NB4 (cell line): ENCODE measurements around the gene ATP10A.

ENCODE experiments used
- DNase-seq: peaks from one replicate; pipeline ENCODE4 v3.0.0; 2010; ENCODE audit warnings: low read depth
- H3K4me3 ChIP-seq: one replicate; pipeline ENCODE4 v1.5.1; 2011; ENCODE audit warnings: mild to moderate bottlenecking, low read depth, low read length, moderate library complexity
- CTCF ChIP-seq: IDR thresholded peaks from one replicate; pipeline ENCODE4 v1.5.1; 2012; ENCODE audit warnings: low read depth, low read length
- MAX ChIP-seq: IDR thresholded peaks from 2 replicates; pipeline ENCODE4 v1.6.1; 2011; ENCODE audit warnings: low read depth, low read length
- MYC ChIP-seq: IDR thresholded peaks from 2 replicates; pipeline ENCODE4 v1.6.1; 2011; ENCODE audit warnings: low read depth, low read length
- POLR2A ChIP-seq: IDR thresholded peaks from 2 replicates; pipeline ENCODE4 v1.6.1; 2011; ENCODE audit warnings: mild to moderate bottlenecking; ENCODE audit not compliant: insufficient read length; ENCODE audit errors: extremely low read depth

The ATP10A gene

GRCh38 chr15:25852027-25852426, 11.1 kb downstream of the ATP10A start:
- DNase-seq = no peak
- no peak overlapping the region for H3K4me3 ChIP-seq
- TF ChIP-seq MYC (no peak), CTCF (no peak), POLR2A (no peak), MAX (no peak)

- DNase-seq = peak; percentile 79
- TF ChIP-seq CTCF (no peak), MAX (no peak), MYC (no peak), POLR2A (no peak)
- H3K4me3 ChIP-seq = no peak overlapping the region
Measured at GRCh38 chr15:25850154-25851111, 12.7 kb downstream of the ATP10A start.

- DNase-seq = no peak
Measured at GRCh38 chr15:25849157-25849921, 13.8 kb downstream of the ATP10A start.

GRCh38 chr15:25848784-25849156, 14.4 kb downstream of the ATP10A start:
- TF ChIP-seq MAX = no peak
- no peak for TF ChIP-seq POLR2A
- TF ChIP-seq MYC = no peak
- no peak for TF ChIP-seq CTCF
- no peak overlapping the region for H3K4me3 ChIP-seq
- DNase-seq = no peak

More at GRCh38 chr15:25849157-25849921, 13.8 kb downstream of the ATP10A start:
- no peak overlapping the region for H3K4me3 ChIP-seq
- TF ChIP-seq POLR2A (no peak), MYC (no peak), CTCF (no peak), MAX (no peak)

GRCh38 chr15:25848325-25848724, 14.8 kb downstream of the ATP10A start:
- no peak for DNase-seq
- TF ChIP-seq MAX (no peak), POLR2A (no peak), MYC (no peak), CTCF (no peak)
- no peak overlapping the region for H3K4me3 ChIP-seq
